Thymus (tissue), 11 donors: ENCODE results near the gene SPNS2. TPM values are rescaled to one million over a fixed set of nuclear protein-coding genes. Genes with fewer than 3 reads are reported as not detected.

Experiments used
- DNase-seq, 9 donors: peaks; one replicate each; pipeline ENCODE4 v3.0.0-alpha.2; 2013; ENCODE audit warnings: low spot score in 9 of 9, low read depth in 6 of 9, missing footprints in 1 of 9
- H3K27ac ChIP-seq, 2 donors: one replicate each; pipeline ENCODE4 v1.5.1; 2013; ENCODE audit warnings: control low read depth in 1 of 2, low read depth in 1 of 2, low read length in 1 of 2, mild to moderate bottlenecking in 1 of 2, moderate library complexity in 1 of 2
- H3K27me3 ChIP-seq, 2 donors: one replicate each; pipeline ENCODE4 v1.5.1; 2013; ENCODE audit warnings: low read length in 1 of 2; ENCODE audit not compliant: control insufficient read depth in 2 of 2, insufficient read depth in 1 of 2
- H3K36me3 ChIP-seq, 2 donors: one replicate each; pipeline ENCODE4 v1.5.1; 2013; ENCODE audit warnings: low read length in 1 of 2, mild to moderate bottlenecking in 1 of 2, moderate library complexity in 1 of 2; ENCODE audit not compliant: control insufficient read depth in 2 of 2, insufficient read depth in 2 of 2
- H3K4me1 ChIP-seq, 2 donors: one replicate each; pipeline ENCODE4 v1.5.1; 2013; ENCODE audit warnings: low read length in 2 of 2; ENCODE audit not compliant: control insufficient read depth in 2 of 2, insufficient read depth in 2 of 2
- H3K4me3 ChIP-seq, 2 donors: one replicate each; pipeline ENCODE4 v1.5.1; 2013; ENCODE audit warnings: low read length in 2 of 2, control low read depth in 1 of 2, mild to moderate bottlenecking in 1 of 2
- H3K9me3 ChIP-seq, 2 donors: one replicate each; pipeline ENCODE4 v1.5.1; 2013; ENCODE audit warnings: low read length in 1 of 2, mild to moderate bottlenecking in 1 of 2; ENCODE audit not compliant: control insufficient read depth in 2 of 2, insufficient read depth in 1 of 2
- WGBS: extraction: QIAGEN DNeasy Blood & Tissue Kit; methylation state at CpG from one replicate; pipeline ENCODE4 v1.1.7; 2013; 5-methylcytosine and 5-hydroxymethylcytosine counted together
- polyA plus RNA-seq: library from polyadenylated mRNA; stranded (reverse); fragments of 200-250 nt; gene quantifications from one replicate; pipeline ENCODE4 v1.2.3, GENCODE V29; 2013
- total RNA-seq: library from RNA; stranded (reverse); fragments of 120-200 nt; gene quantifications from one replicate; pipeline ENCODE4 v1.2.4, GENCODE V29; 2013
- donor health status: healthy.

The SPNS2 gene
- total and polyA plus RNA-seq, 2 donors = 3.4 to 16.1 TPM

DNA sequence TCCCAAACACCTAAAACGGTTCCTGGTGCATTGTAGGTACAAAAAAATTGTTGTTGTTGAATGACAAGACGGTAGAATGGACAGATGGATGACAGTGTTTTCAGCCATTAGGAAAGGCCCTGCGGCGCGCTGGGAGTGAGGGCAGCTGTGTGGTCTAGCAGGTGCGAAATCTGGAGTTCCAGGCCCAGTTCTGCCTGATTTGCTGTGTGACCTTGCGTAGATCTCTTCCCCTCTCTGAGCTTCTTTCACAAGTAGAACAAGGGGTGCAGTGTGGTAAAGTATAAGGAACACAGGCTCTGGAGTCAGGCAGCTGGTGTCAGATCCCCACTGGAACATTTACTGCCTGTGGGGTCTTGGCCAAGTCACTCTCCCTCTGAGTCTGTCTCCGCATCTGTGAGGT is 25.3 kb downstream of the SPNS2 start:
- Histone ChIP-seq H3K4me3 (no peak overlapping the region), H3K27ac (no peak overlapping the region), H3K9me3 (no peaks in the 10 kb centered on the region), H3K4me1 (peaks cover 0 to 8% of the 10 kb centered on the region in 2 donors), H3K36me3 (no peaks in the 10 kb centered on the region), H3K27me3 (no peaks in the 10 kb centered on the region)
- WGBS = 99% methylated on average over 8 of the region's 8 CpGs
- no peak for DNase-seq

- WGBS = 96% methylated on average over 11 of the region's 11 CpGs
- no peak overlapping the region for H3K4me3 ChIP-seq
Measured at GRCh38 chr17:4525691-4526397, 27.2 kb downstream of the SPNS2 start.

GRCh38 chr17:4527134-4527533 is 28.5 kb downstream of the SPNS2 start:
- Histone ChIP-seq H3K27ac (no peak overlapping the region), H3K27me3 (no peaks in the 10 kb centered on the region), H3K9me3 (no peaks in the 10 kb centered on the region), H3K4me3 (no peak overlapping the region), H3K4me1 (no peaks in the 10 kb centered on the region), H3K36me3 (no peaks in the 10 kb centered on the region)
- DNase-seq = no peak
- WGBS = 89% methylated on average over 1 of the region's 1 CpG

More at GRCh38 chr17:4525691-4526397, 27.2 kb downstream of the SPNS2 start:
- no peak overlapping the region for H3K27ac ChIP-seq
- no peaks in the 10 kb centered on the region for H3K27me3 ChIP-seq
- H3K36me3 ChIP-seq = no peaks in the 10 kb centered on the region
- H3K4me1 ChIP-seq = no peaks in the 10 kb centered on the region
- no peaks in the 10 kb centered on the region for H3K9me3 ChIP-seq
- no peak for DNase-seq

DNA sequence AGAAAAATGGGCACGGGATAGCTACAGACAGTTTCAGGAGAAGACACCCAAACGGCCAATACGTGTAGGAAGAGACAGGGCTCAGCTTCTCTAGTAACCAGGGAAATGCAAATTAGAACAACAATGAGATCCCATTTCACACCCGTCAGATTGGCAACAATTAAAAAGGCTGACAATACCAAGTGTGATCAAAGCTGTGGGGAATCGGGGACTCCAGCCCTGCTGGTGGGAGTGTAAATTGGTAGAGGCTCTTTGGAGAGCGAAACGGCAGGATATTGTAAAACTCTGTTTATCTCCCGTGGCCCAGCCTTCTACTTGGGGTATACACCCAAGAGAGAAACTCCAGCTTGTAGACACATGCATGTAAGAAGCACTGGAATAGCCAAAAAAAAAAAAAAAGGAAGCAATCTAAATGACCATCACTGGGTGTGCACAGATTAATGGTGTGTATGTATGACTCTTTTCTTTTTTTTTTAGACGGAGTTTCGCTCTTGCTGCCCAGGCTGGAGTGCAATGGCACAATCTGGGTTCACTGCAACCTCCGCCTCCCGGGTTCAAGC is 29.0 kb downstream of the SPNS2 start:
- no peaks in the 10 kb centered on the region for H3K27me3 ChIP-seq
- no peaks in the 10 kb centered on the region for H3K36me3 ChIP-seq
- WGBS = 93% methylated on average over 12 of the region's 12 CpGs
- DNase-seq = no peak
- no peak overlapping the region for H3K4me3 ChIP-seq
- H3K27ac ChIP-seq = no peak overlapping the region
- no peaks in the 10 kb centered on the region for H3K4me1 ChIP-seq
- H3K9me3 ChIP-seq = no peaks in the 10 kb centered on the region

- no peaks in the 10 kb centered on the region for H3K9me3 ChIP-seq
- no peak for DNase-seq
- H3K27me3 ChIP-seq = no peaks in the 10 kb centered on the region
- WGBS = 95% methylated on average over 13 of the region's 13 CpGs
- H3K4me1 ChIP-seq = no peaks in the 10 kb centered on the region
- no peak overlapping the region for H3K27ac ChIP-seq
- no peaks in the 10 kb centered on the region for H3K36me3 ChIP-seq
- no peak overlapping the region for H3K4me3 ChIP-seq
Measured at GRCh38 chr17:4529533-4530152, 31.0 kb downstream of the SPNS2 start.

GRCh38 chr17:4530799-4531730 is 32.4 kb downstream of the SPNS2 start:
- H3K4me1 ChIP-seq = no peaks in the 10 kb centered on the region
- no peaks in the 10 kb centered on the region for H3K9me3 ChIP-seq
- WGBS = 91% methylated on average over 30 of the region's 30 CpGs
- no peak for DNase-seq
- no peaks in the 10 kb centered on the region for H3K36me3 ChIP-seq
- H3K4me3 ChIP-seq = no peak overlapping the region
- no peaks in the 10 kb centered on the region for H3K27me3 ChIP-seq
- H3K27ac ChIP-seq = no peak overlapping the region

DNA sequence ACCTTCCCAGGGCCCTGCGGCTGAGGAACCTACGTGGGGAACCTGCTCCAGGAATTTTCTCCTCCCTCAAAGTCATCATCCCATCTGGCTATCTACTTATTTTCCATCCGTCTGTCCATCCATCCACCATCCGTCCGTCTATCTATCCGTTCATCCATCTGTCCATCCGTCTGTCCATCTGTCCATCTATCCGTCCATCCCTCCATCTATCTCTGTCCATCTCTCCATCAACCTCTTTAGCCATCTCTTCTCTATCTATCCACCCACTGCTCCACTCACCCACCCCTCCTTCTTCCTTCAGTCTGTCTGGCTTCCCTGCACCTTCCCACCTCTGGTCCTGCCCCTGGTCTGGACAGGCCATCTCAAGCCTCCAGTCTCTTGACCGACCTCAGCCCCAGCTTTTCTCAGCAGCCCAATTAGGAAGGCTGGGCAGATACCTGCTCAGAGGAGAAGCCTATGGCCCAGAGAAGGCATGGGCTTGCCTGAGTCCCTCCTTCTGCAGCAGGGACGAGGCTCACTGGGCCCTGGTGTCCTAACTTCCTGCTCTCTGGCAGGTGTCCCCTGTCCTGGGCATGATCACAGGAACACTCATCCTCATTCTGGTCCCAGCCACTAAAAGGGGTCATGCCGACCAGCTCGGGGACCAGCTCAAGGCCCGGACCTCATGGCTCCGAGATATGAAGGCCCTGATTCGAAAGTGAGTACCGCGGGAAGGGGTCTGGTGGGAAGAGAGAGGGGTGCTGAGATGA is 33.5 kb downstream of the SPNS2 start:
- Histone ChIP-seq H3K27me3 (no peaks in the 10 kb centered on the region), H3K36me3 (peaks cover 0 to 1% of the 10 kb centered on the region in 2 donors), H3K9me3 (no peaks in the 10 kb centered on the region), H3K4me3 (no peak overlapping the region), H3K27ac (no peak overlapping the region), H3K4me1 (peaks cover 0 to 7% of the 10 kb centered on the region in 2 donors)
- DNase-seq = no peak
- 97% methylated on average over 17 of the region's 17 CpGs for WGBS

- Histone ChIP-seq H3K27ac (no peak overlapping the region), H3K4me1 (peaks cover 0 to 7% of the 10 kb centered on the region in 2 donors), H3K9me3 (no peaks in the 10 kb centered on the region), H3K27me3 (no peaks in the 10 kb centered on the region), H3K4me3 (no peak overlapping the region), H3K36me3 (peaks cover 0 to 8% of the 10 kb centered on the region in 2 donors)
- 95% methylated on average over 33 of the region's 33 CpGs for WGBS
- DNase-seq = no peak
Measured at GRCh38 chr17:4532860-4533522, 34.3 kb downstream of the SPNS2 start.
